Measurements from ENCODE around the gene DNAJC1.

The DNAJC1 gene

DNA sequence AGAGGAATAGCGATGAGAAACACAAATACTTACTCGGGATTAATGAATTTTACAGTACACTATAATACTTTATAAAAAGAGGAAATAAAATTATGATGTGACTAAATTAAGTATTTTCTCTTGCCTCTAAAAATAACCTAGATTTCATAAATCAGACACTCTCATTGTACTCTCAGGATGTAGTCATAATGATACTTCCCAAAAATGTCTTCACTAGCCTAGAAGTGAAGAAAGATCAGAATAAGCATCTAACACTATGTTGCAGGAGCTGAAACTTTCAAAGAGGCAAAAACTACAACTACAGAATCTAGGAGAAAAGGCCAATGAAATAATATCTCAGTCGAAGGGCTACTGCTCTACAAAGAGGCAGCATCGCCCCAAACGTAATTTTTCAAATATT lies 49.4 kb downstream of the DNAJC1 start:
- no peak for DNase-seq

DNA sequence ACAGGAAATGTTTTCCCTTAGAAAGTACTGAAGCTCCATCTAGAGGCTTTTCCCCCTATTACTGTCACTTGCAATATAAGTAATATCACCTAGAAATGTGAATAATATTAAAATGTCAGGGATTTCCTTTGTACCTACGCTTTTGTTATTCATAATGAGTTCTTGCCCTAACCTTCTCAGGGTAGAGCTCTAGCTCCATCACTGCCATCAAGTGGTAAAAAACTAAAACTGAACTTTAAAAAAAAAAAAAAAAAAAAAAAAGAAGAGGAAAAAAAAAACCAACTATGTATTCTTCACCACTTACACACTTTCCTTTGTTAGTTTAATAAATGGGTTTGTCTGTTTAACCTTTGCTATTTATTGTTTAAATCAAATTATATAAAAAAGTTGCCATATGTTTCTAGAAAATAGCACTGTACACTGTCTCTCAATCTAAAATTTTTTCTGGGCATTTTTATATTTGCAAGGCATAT lies 49.9 kb downstream of the DNAJC1 start:
- DNase-seq: peak; percentile 60

DNA sequence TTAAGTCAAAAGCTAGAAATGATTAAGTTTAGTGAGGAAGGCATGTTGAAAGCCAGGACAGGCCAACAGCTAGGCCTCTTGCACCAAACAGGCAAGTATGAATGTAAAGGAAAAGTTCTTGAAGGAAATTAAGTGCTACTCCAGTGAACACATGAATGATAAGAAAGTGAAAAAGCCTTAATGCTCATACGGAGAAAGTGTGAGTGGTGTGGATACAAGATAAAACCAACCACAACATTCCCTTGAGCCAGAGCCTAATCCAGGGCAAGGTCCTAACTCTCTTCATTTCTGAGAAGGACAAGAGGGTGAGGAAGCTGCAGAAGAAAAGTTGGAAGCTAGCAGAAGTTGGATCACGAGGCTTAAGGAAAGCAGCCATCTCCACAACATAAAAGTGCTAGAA lies 53.0 kb downstream of the DNAJC1 start:
- no peak for DNase-seq

DNA sequence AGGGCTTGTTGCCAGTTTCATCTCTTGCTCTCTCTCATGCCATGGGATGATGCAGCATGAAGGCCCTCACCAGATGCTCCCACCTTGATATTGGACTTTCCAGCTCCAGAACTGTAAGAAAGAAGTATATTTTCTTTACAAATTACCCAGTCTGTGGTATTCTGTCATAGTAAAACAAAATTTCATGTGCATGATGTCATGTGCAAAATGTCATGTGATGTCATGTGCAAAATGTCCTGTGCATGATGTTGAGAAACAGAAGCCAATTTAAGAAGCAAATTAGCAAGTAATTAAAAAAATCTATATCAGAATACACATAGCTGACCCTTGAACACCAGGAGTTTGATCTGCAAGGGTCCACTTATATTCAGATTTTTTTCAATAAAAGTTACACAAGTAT lies 56.6 kb downstream of the DNAJC1 start:
- DNase-seq: no peak

DNA sequence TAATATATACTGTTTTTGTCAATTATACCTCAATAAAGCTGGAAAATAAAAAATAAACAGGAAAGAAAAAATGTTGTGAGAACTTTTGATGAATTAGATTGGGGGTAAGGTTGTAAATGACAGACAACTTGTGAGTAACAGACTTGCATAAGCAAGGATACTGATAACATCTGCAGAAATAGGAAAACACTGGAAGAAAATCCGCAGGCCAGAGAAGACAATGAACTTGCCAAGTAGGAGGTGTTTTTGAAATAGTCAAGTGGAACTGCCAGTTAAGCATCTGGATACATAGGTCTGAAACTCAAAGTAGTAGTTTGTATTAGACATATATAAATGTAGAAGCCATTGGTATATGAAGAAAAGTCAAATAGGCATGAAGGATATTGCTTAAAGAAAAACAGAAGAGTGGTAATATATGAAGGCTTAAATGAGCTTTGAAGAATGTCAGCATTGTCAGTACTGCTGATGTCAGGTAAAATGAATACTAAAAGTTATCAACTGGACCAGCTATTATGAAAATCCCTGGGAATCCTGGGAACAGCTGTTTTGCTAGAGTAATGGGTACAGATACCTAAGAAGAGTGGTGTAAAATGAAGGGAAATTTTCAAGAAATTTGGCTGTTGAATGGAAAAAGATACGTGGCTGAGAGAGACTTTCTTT lies 58.7 kb downstream of the DNAJC1 start:
- DNase-seq: no peak

DNA sequence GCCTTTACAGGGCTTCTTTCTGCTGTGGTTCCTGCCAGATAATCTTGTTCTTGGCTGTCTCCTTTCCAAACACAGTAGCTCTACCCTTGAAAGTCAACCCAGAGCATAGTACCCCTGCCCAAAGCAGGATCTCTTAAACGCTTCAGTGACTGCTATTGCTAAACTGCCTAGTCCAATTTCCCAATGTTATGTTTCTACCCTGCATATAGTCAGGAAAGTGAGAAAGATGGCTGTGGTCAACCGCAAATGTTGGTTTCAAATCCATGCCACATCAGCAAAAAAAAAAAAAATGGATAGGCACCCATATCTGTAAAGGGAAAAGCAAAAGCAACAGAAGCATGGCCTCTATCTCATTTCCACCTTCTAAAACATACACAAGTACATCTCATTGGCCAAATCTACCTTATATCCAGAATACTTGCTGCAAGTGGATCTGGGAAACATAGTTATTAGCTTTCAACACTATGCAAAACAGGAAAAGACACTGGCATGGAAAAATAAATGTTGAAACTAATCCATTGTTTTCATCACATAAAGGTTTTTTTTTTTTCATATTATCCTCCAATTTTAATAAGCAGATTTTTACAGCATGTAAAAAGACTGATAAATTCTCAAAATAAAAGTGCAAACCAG lies 59.8 kb downstream of the DNAJC1 start:
- no peak for DNase-seq

DNA sequence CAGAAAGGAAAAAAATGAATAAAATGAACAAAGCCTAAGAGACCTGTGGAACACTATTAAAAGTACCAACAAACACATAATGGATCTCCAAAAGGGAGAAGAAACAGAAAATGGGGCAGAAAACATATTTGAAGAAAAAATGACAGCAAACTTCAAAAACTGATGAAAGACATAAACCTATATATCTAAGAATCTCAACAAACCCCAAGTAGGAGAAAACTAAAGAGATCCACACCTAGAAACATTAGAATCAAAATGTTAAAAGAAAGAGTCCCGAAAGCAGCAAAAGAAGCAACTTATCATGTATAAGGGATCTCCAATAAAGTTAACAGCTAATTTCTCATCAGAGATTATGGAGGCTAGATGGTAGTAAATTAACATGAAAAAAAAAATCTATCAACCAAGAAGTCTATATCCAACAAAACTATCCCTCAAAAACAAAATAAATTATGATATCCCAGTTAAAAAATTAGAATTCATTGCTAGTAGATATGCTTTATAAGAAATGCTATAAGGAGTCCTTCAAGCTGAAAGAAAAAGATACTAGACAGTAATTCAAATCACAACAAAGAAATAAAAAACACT lies 68.0 kb downstream of the DNAJC1 start:
- DNase-seq: no peak

DNA sequence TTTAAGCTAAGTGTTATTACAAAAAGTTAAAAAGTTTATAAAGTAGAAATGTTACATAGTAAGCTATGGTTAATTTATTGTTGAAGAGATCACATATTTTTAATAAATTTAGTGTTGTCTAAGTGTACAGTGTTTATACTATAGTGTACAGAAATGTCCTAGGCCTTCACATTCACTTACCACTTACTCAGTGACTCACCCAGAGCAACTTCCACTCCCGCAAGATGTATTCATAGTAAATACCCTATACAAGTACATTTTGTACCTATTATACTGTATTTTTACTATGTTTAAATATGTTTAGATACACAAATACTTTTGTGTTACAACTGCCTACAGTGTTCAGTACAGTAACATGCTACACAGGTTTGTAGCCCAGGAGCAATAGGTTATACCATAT lies 69.2 kb downstream of the DNAJC1 start:
- no peak for DNase-seq

DNA sequence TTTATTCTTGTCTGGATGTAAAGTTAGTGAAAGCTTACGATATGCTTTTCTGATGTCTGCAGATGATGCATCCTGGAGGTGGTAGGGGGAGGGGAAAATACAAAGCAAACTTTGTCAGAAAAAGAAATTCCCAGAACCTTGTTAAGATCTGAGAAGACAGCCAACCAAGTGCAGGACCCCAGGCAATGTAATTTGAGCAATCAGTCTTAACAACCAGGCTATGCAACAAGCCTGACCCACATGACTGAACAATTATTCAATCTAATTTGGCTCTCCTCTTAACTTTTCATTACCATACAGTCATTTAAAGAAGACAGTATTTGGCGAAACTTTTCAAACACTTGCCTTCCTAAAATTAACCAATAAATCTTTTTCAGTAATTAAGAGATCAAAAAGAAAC lies 74.5 kb downstream of the DNAJC1 start:
- DNase-seq: peak; percentile 84

DNA sequence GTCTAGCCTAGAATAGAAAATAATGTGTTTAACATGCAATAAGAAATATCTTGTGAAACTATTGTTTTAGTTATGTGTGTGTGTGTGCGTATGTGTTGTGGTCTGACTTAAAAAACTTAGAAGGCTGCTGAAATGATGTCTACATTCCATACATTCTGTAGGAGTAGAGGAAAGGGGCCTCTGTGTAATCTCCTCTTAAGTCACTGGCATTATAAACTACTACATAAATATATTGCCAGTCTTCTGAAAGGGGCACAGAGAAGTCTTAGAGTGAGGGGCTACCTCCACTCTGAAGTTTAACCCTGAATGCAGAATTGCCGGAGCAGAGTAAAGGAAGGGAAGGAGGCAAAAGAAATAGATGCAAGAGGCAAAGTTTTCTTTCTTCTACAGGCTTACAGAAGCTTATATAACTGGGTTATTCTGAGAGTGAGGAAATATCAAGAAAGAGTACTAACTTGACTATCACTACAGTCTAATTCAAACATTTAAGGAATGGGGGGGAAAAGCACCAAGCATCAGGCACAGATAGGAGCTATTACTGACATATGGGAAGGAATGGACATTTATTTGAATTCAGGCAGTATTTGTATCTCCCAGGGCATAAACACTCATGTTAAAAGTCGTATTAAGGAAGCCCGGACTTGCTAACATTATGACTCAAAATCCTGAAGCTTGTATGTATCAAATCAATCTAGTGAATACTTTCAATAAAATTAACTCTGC lies 75.7 kb downstream of the DNAJC1 start:
- DNase-seq: peak; percentile 53

DNA sequence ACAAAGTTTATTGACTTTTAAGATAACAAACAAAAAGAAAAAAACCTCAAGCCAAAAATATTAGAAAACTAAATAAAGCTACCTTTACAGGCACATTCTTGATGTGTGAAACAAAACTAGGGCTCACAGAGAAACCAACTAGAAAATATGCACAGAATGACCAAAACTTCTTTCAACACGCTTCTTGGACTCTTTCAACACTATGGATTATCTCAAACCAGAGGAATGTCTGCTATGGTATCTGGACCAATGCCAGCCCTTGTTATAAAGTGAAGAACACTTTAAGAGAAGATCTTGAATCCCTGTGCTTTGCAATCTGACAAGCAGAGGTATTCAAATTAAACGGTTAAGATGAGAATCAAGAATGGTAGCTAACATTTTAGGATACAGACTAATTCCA lies 76.6 kb downstream of the DNAJC1 start:
- DNase-seq: peak; percentile 79

DNA sequence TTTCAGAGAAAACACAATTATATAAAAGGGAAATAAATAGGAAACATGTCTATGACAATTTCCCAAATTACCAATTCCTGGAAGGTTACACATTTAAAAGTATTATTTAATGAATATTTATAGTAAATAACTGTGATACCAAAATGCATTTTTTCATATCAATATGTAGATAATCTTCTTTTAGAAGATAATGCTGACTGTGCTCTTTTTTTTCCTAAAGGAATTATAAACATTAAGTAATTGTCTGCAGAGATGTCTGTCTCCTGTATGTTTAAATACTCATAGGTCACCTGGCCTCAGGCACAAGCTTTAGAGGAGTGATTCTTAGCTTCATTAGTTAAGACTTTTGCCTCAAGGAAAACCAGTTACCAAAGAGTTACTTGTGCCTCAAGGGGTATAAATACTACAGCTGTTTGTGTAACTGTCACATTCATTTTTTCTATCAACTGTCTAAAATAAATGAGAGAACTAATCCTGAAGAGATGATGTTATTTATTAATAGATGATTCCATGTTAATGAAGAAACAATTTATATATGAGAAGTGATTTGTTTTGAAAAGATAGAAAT lies 77.1 kb downstream of the DNAJC1 start:
- DNase-seq: peak; percentile 42

DNA sequence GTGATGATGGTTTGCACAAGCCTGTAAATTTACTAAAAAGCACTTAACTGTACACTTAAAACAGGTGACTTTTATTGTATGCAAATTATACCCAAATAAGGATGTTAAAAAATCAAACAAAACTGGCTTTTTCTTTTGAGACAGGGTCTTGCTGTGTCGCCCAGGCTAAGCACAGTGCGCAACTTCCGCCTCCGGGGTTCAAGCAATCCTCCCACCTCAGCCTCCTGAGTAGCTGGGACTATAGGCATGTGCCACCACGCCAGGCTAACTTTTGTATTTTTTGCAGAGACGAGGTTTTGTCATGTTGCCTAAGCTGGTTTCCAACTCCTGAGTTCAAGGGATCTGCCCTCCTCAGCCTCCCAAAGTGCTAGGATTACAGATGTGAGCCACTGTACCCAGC lies 77.7 kb downstream of the DNAJC1 start:
- no peak for DNase-seq

DNA sequence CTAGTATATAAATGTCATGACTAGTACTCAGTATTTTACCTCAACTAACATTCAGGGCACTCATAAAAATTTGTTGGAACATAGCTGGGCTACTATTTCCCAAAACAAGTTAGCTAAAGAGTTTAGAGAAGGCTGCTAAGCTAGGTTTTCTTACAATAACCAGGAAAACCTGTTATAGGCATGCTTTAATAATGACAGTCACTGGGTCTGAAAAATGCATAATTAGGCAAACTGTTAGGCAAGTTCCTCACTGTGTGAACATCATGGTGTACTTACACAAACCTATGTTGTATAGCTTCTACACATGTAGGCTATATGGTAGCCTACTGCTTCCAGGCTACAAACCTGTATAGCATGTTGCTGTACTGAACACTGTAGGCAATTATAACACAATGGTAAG lies 79.0 kb downstream of the DNAJC1 start:
- no peak for DNase-seq

DNA sequence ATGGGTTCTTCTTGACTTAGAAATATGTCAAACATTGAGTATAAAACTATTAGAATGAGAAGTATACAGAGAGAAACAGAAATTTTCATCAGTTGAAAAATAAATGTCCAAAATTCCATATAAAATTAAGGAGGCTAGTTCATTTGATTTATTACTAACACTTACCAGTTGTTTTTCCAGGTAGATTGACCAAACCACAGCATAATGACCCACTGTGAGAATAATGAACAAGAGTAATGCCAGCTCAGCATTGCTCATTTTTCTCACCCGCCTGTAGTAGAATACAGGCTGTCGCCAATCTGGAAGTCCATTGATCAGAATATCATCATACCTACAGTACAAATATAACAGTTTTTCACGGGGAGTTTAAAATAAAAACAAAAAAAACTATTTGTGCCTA lies 82.9 kb downstream of the DNAJC1 start:
- DNase-seq: no peak

DNA sequence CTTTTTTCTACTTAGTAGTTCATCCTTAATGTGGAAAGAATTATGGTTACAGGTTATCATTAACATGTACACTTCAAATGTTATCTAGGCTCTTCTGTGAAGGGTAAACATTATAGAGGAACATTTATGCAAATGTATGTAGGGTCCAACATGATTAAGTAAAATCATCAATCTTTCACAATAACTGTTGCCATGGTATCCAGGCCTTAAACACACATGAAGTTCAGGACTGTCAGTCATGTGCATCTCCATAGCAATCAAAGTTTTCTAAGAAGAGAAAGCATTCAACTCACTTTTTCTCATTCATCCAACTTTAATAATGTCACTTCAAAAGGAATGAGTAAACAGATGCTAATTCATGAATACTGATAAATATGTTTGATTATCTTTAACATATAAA lies 83.6 kb downstream of the DNAJC1 start:
- no peak for DNase-seq

DNA sequence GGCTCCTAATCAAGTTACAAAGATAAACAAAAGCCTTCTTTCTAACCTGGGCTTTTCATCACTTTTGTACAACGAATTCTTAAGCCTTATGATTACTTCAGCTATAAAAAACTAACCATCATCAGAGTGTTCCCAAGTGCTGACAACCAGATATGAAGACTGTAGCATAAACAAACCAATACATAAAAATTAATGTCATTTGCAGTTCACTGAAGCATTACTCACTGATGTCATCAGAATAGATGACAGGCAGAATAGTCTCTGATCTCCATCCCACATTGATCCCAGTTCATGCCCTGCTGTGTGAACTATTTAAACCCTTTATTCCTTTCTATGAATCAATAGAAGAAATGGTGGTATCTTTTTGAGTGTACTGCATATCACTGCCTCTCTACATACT lies 84.4 kb downstream of the DNAJC1 start:
- DNase-seq: peak; percentile 73

DNA sequence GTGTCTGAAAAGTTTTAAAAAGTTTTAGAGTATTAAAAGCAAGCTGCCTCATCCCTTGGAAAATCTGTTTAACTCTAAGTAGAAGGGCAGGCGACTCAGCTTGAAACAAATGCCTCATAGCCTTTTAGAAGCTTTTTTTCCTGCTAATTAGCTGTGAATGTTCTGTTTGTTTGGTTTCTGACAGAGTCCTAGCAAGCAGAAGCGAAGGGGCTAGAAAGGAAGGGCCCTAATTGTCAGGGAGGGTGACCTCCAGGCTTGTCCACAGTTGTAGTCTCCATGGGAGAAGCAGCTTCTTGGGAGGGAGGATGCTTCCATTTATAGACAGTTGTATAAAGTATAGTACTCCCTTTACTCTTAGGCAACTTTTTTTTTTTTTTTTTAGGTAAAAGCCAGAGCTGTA lies 90.9 kb downstream of the DNAJC1 start:
- DNase-seq: peak; percentile 40

DNA sequence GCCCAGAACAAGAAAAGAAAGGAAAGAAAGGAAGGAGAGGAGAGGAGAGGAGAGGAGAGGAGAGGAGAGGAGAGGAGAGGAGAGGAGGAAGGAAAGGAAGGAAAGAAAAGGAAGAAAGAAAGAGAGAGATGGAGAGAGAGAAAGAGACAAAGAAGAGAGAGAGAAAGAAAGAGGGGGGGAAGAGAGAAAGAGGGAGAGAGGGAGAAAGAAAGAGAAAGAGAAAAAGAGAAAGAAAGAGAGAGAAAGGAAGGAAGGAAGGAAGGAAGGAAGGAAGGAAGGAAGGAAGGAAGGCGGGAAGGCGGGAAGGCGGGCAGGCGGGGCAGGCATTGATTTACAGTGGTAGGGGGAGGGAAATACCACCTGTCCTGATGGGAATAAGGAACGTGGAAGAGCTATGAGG lies 92.7 kb downstream of the DNAJC1 start:
- DNase-seq: no peak

DNA sequence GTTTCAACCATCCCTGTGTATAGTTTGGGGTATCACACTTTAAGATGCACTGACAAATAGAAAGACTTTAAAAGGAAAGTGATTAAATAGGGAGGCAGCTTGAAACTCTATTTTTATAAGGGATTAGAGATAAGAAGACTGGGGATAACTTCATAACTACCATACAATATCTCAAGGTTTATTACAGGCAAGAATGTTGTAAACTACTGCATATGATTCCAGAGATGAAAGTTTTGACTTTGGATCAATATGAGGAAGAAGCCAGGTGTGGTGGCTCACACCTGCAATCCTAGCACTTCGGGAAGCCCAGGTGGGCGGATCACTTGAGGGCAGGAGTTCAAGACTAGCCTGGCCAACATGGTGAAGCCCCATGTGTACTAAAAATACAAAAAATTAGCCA lies 96.1 kb downstream of the DNAJC1 start:
- DNase-seq: no peak

DNA sequence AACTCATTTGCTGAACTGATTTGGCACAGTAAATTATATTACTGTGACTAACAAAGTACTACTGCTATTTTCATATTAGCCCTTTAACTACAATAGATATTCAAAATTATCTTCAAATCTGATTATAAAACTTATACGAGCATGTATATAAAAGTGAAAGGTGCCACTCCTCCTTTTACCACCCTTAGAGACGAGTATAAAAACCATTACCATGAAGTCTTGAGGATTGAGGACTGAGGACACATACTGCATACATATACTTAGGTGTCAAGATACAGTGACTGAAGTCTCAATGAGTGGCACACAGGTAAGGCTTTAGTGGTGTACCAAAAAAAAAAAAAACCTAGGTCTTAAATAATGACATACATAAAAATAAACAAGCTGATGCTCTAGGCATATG lies 98.6 kb downstream of the DNAJC1 start:
- DNase-seq: no peak

DNA sequence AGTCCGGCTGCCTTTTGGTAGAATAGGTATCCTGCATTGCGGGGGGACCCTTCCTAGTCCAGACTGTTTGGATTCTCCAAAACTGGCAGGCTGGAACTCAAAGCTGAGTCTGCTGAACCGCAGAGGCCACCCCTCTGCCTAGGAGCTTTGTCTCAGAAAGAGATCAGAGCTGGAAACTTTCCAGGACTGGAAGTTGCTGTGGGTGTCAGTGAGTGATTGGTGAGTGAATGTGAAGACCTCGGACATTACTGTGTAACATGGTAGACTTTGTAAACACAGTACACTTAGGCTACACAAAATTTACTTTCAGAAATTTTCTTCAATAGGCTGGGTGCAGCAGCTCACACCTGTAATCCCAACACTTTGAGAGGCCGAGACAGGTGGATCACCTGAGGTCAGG lies 103.8 kb downstream of the DNAJC1 start:
- no peak for DNase-seq

DNA sequence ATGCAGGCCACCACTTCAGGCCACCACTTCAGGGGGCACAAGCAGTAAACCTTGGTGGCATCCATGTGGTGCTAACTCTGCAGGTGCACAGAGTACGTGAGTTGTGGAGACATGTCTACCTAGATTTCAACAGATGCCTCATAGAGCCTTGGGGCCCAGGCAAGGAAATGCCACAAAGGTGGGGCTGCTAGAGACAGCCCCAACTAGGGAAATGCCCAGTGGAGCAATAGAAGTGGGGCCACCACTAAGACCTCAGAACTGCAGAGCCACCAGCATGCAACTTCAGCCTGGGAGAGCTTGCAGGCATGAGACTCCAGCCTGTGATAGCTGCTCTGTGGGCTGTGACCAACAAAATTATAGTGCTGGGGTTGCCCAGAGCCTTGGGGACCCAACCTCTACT lies 107.6 kb downstream of the DNAJC1 start:
- no peak for DNase-seq
